ENCODE data around the gene KCNMB4. TPM values are rescaled to one million over a fixed set of nuclear protein-coding genes. Genes with fewer than 3 reads are reported as not detected.

The KCNMB4 gene
- total and polyA plus RNA-seq, 4 donors = 0.46 to 1.3 (median 0.65) TPM

GRCh38 chr12:70430400-70430799 lies 64.3 kb downstream of the KCNMB4 start:
- no peaks in the 10 kb centered on the region for H3K4me1 ChIP-seq (ENCODE audit: control insufficient read depth in 4 of 4, insufficient read depth in 4 of 4, low read length in 3 of 4)
- TF ChIP-seq NR2F2 (IDR thresholded peaks at IDR 0.05) = no peak
- WGBS = 94% methylated on average over 11 of the region's 11 CpGs

GRCh38 chr12:70436836-70437235 lies 70.7 kb downstream of the KCNMB4 start:
- Histone ChIP-seq H3K9ac (ENCODE audit: low read depth in 1 of 2, low read length in 2 of 2) (no peak overlapping the region), H3K4me3 (ENCODE audit: low read depth in 1 of 3, low read length in 3 of 3) (no peak overlapping the region), H3K9me3 (ENCODE audit: control insufficient read depth in 4 of 4, low read length in 3 of 4) (peaks cover 0 to 7% (median 2%) of the 10 kb centered on the region in 4 donors), H3K36me3 (ENCODE audit: control insufficient read depth in 4 of 4, insufficient read depth in 3 of 4, low read depth in 1 of 4, low read length in 3 of 4) (no peaks in the 10 kb centered on the region), H3K27me3 (ENCODE audit: control insufficient read depth in 4 of 4, insufficient read depth in 4 of 4, low read length in 3 of 4) (peaks cover 0 to 4% (median 0%) of the 10 kb centered on the region in 4 donors), H3K27ac (ENCODE audit: low read depth in 1 of 2, low read length in 2 of 2) (no peak overlapping the region), H3K4me1 (ENCODE audit: control insufficient read depth in 4 of 4, insufficient read depth in 4 of 4, low read length in 3 of 4) (no peaks in the 10 kb centered on the region)
- TF ChIP-seq SP1 (IDR thresholded peaks at IDR 0.05) (no peak), GABPA (IDR thresholded peaks at IDR 0.05 in 1 of 2, conservative IDR thresholded peaks at IDR 0.05 in 1 of 2) (no peak), JUND (IDR thresholded peaks at IDR 0.05) (no peak), TAF1 (conservative IDR thresholded peaks at IDR 0.05) (no peak), REST (IDR thresholded peaks at IDR 0.05) (no peak)
- DNase-seq (ENCODE audit: low spot score) = no peak

More at GRCh38 chr12:70430400-70430799, 64.3 kb downstream of the KCNMB4 start:
- Histone ChIP-seq H3K27ac (ENCODE audit: low read depth in 1 of 2, low read length in 2 of 2) (no peak overlapping the region), H3K27me3 (ENCODE audit: control insufficient read depth in 4 of 4, insufficient read depth in 4 of 4, low read length in 3 of 4) (no peaks in the 10 kb centered on the region), H3K9ac (ENCODE audit: low read depth in 1 of 2, low read length in 2 of 2) (no peak overlapping the region), H3K36me3 (ENCODE audit: control insufficient read depth in 4 of 4, insufficient read depth in 3 of 4, low read depth in 1 of 4, low read length in 3 of 4) (no peaks in the 10 kb centered on the region), H3K4me3 (ENCODE audit: low read depth in 1 of 3, low read length in 3 of 3) (no peak overlapping the region), H3K9me3 (ENCODE audit: control insufficient read depth in 4 of 4, low read length in 3 of 4) (peaks cover 0 to 6% (median 1%) of the 10 kb centered on the region in 4 donors)
- no peak for DNase-seq (ENCODE audit: low spot score)

GRCh38 chr12:70443062-70443673 lies 77.1 kb downstream of the KCNMB4 start:
- TF ChIP-seq, protein P1, sequence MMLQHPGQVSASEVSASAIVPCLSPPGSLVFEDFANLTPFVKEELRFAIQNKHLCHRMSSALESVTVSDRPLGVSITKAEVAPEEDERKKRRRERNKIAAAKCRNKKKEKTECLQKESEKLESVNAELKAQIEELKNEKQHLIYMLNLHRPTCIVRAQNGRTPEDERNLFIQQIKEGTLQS (IDR thresholded peaks at IDR 0.05) = no peak
- TF ChIP-seq FOXA2 (IDR thresholded peaks at IDR 0.05) (no peak), SP1 (IDR thresholded peaks at IDR 0.05) (no peak), JUND (IDR thresholded peaks at IDR 0.05) (no peak), EGR1 (IDR thresholded peaks at IDR 0.05; ENCODE audit: low read depth in 2 of 2) (no peak), ZBTB33 (IDR thresholded peaks at IDR 0.05) (no peak), CTCF (IDR thresholded peaks at IDR 0.05; ENCODE audit: low read depth, low read length, missing input control) (no peak), TAF1 (conservative IDR thresholded peaks at IDR 0.05) (no peak)
- Histone ChIP-seq H3K36me3 (ENCODE audit: control insufficient read depth in 4 of 4, insufficient read depth in 3 of 4, low read depth in 1 of 4, low read length in 3 of 4) (no peaks in the 10 kb centered on the region), H3K4me1 (ENCODE audit: control insufficient read depth in 4 of 4, insufficient read depth in 4 of 4, low read length in 3 of 4) (no peaks in the 10 kb centered on the region), H3K27me3 (ENCODE audit: control insufficient read depth in 4 of 4, insufficient read depth in 4 of 4, low read length in 3 of 4) (peaks cover 0 to 4% (median 0%) of the 10 kb centered on the region in 4 donors), H3K9me3 (ENCODE audit: control insufficient read depth in 4 of 4, low read length in 3 of 4) (peaks cover 0 to 1% (median 0%) of the 10 kb centered on the region in 4 donors), H3K27ac (ENCODE audit: low read depth in 1 of 2, low read length in 2 of 2) (no peak overlapping the region), H3K9ac (ENCODE audit: low read depth in 1 of 2, low read length in 2 of 2) (no peak overlapping the region), H3K4me3 (ENCODE audit: low read depth in 1 of 3, low read length in 3 of 3) (no peak overlapping the region)
- no peak for DNase-seq (ENCODE audit: low spot score)
- 1% methylated on average over 1 of the region's 1 CpG for WGBS
